Fibroblast of skin of left biceps (primary cell): ENCODE measurements around the gene RHOT1.

ENCODE experiments used
- DNase-seq, 2 experiments: peaks; one replicate each; pipeline ENCODE4 v3.0.0-alpha.2; 2013; ENCODE audit warnings: low read depth in 2 of 2

RHOT1 gene

DNA sequence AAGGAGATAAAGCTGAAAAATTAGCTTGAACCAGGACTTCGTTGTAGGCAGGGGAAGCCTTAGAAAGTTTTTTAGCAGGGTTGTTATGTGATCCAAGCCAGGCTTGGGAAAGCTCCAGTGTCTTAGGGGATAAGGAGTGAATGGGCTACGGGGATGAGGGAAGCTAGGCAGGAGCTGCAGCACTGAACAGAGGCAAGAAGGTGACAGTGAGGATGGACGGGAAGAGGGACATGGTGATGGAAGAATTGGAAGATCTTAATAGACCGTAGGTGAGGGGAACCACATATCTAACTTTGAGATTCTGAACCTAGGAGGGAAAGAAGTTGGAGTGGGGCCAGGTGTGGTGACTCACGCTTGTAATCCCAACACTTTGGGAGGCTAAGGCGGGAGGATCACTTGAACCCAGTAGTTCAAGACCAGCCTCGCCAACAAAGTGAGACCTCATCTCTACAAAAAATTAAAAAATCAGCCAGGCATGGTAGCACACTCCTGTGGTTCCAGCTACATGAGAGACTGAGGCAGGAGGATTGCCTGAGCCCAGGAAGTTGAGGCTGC lies 126.5 kb downstream of the RHOT1 start:
- DNase-seq = no peak

DNA sequence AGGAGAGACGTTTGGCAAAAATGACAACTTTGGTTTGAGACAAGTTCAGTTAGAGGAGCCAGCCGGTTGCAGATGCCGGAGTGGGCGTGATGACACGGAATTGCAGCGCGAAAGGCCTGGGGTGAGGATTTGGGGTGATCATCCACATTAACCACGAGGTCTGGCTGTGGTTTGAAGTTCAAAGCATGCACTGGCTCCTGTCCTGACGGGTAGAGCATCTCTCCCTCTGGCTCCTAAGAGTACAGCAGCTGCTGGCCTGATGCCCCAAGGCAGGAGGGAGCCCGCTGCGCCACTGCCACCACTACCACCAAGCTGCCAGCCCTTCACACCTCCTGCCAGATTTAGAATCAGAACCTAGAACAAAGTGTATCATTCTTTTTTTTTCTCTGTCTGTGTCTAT lies 127.1 kb downstream of the RHOT1 start:
- no peak for DNase-seq

DNA sequence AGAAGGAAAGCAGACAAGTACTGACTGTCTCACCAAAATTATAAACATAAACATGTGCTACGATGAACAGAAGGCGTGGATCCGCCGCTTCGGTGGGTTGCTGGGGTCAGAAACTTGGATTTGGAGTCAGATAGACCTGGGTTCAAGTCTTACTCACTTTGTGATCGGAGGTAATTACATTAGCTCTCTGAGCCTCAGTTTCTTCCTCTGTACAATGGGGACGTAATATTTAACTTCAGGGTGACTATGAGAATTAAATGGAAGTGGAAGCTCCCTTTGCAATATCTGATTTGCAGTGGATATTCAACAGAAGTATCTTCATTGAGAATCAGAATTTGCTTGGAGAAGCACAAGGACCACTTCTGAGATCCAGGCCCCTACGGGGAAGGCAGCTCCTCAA lies 129.5 kb downstream of the RHOT1 start:
- DNase-seq = no peak

DNA sequence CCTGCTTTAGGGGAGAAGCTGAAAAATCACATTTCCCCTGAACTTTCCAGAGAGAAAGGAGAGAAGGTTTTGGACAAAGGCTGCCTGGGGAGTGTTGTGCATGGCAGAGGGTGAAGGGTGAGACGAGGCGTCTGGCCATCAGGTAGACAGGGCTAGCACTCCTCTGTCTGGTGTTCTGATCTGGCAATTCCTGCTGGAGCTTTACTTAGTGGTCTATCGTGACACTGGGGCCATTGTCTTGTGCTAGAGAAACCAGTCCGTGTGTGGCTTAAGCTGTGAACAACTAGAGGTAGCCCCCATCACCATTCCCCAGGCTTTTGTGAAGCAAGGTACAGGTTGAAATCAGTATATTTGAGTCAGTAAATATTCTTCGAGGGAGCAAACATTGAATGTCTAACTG lies 131.8 kb downstream of the RHOT1 start:
- DNase-seq = no peak

DNA sequence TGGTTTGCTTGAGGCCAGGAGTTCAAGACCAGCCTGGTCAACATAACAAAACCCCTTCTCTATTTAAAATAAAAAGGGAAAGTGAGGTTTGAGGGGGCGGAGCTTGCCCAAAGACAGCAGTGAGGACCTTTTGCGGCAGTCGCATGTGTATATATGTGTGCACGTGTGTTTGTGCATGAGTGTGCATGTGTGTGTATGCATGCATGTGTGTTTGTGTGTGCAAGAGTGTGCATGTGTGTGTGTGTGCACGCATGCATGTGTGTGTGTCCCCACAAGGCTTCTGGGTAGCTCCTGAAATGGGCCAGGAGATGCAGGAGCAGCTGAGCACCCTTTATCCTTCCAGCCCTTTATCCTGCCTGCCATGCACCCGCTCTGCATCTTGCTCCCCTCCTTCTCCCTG lies 132.3 kb downstream of the RHOT1 start:
- DNase-seq = no peak
